Measurements from ENCODE around the gene C10orf67.
"Not testable (repeated sequence)": the region's sequence is repeated elsewhere in the genome, so short reads cannot be mapped to it uniquely, and the experiment has no call there.

DNA sequence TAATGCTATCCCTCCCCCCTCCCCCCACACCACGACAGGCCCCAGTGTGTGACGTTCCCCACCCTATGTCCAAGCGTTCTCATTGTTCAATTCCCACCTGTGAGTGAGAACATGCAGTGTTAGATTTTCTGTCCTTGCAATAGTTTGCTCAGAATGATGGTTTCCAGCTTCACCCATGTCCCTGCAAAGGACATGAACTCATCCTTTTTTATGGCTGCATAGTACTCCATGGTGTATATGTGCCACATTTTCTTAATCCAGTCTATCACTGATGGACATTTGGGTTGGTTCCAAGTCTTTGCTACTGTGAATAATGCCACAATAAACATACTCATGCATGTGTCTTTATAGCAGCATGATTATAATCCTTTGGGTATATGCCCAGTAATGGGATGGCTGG lies 42.9 kb upstream of the C10orf67 start:
- TF ChIP-seq, protein P1, sequence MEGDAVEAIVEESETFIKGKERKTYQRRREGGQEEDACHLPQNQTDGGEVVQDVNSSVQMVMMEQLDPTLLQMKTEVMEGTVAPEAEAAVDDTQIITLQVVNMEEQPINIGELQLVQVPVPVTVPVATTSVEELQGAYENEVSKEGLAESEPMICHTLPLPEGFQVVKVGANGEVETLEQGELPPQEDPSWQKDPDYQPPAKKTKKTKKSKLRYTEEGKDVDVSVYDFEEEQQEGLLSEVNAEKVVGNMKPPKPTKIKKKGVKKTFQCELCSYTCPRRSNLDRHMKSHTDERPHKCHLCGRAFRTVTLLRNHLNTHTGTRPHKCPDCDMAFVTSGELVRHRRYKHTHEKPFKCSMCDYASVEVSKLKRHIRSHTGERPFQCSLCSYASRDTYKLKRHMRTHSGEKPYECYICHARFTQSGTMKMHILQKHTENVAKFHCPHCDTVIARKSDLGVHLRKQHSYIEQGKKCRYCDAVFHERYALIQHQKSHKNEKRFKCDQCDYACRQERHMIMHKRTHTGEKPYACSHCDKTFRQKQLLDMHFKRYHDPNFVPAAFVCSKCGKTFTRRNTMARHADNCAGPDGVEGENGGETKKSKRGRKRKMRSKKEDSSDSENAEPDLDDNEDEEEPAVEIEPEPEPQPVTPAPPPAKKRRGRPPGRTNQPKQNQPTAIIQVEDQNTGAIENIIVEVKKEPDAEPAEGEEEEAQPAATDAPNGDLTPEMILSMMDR (IDR thresholded peaks at IDR 0.05), result not testable (repeated sequence)
- not testable (repeated sequence) for TF ChIP-seq POLR2A (IDR thresholded peaks at IDR 0.05)

All from uterus (tissue), 2 donors.